ENCODE data around the gene PPT1. TPM values are rescaled to one million over a fixed set of nuclear protein-coding genes. Genes with fewer than 3 reads are reported as not detected.

PPT1 gene
- total and polyA plus RNA-seq, 2 of the 4 experiments (the other 2 are of a cell fraction), result 22.7 to 55.4 TPM

DNA sequence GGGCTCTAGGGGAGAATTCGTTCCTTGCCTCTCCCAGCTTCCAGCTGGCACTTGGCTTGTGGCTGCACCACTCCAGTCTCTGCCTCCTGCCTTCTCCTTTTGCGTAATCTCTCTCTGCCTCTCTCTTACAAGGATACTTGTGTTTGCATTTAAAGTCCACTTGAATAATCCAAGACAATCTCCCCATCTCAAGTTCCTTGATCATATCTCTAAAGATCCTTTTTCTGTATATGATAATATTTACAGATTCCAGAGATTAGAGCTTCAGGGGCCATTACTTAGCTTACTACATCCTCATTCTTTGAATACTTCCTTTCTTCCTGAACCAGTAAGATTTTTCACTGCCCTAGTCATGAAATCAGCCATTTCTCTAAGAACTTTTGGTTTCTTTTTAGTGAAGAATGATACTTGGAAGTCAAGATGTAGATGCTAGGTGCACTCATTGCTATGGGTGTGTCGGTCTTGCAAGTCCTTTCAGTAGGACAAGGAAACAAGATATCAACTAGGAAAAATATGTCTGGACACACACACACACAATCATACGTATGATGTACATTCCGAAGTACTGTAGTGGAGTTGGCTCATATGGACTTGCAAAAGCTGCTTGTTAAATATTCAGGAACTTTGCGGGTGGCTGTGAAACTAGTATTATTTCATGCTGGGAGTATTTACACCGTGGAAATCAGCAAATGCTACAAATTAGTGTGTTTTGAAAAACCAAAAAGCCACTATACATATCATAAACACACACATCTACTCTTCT is 43.3 kb upstream of the PPT1 start:
- H4K91ac ChIP-seq (ENCODE audit: insufficient read depth, low read depth, low read length), result peak overlapping the region; percentile 78; the same call in 1 of the 2 replicates
- H3K4me1 ChIP-seq (ENCODE audit: control insufficient read depth, insufficient read depth, low read length), result no peaks in the 10 kb centered on the region
- peak overlapping the region; percentile 80 for H3K4me2 ChIP-seq (ENCODE audit: low read depth, low read length)
- peak overlapping the region; percentile 88 for H2BK120ac ChIP-seq (ENCODE audit: low read depth, low read length)
- TF ChIP-seq CEBPB (IDR thresholded peaks at IDR 0.05; ENCODE audit: low read depth, low read length) (peak; percentile 52), RAD21 (IDR thresholded peaks at IDR 0.05; ENCODE audit: low read length) (no peak), MAZ (IDR thresholded peaks at IDR 0.05; ENCODE audit: borderline replicate concordance, low read depth, low read length) (no peak)
- peak overlapping the region; percentile 13; the same call in 1 of the 2 replicates for H3K4me3 ChIP-seq (ENCODE audit: insufficient read depth, low read depth, low read length)
- in situ Hi-C loops (cut with MboI; ENCODE audit: low sequenced_read_pairs), result no loop called here
- peak overlapping the region; percentile 85; the same call in 1 of the 2 replicates for H4K5ac ChIP-seq (ENCODE audit: low read depth, low read length)
- H2BK20ac ChIP-seq (ENCODE audit: low read depth, low read length), result peak overlapping the region; percentile 86
- H3K9me1 ChIP-seq (ENCODE audit: insufficient read depth, low read length), result no peaks in the 10 kb centered on the region
- no peak overlapping the region for H2AK9ac ChIP-seq (replicated peaks; ENCODE audit: low read depth, low read length, poor library complexity)
- peak overlapping the region; percentile 87 for H3K14ac ChIP-seq (replicated peaks; ENCODE audit: low read depth, low read length)
- H2BK5ac ChIP-seq (ENCODE audit: low read depth, low read length, poor library complexity, severe bottlenecking), result peak overlapping the region; percentile 56
- H3K9ac ChIP-seq (ENCODE audit: low read depth, low read length), result no peak overlapping the region
- H4K8ac ChIP-seq (ENCODE audit: low read depth in 2 of 2, low read length in 2 of 2), result peak overlapping the region; percentile 25 to 87; a peak in 3 of 4 replicates
- ATAC-seq (ENCODE audit: low read depth), result peak; percentile 80
- no CpG with 5 or more reads among the region's 7 CpGs for WGBS, 2 experiments (ENCODE audit: extremely low coverage in 2 of 2, insufficient read length in 1 of 2)
- ChIA-PET CTCF (interaction anchor here (0.8 to 1.7 kb wide), 2 partner anchors 13 to 15 kb away, joined by 3 to 9 read pairs; no protein-coding TSS in a partner anchor), POLR2A (ENCODE audit: unreplicated experiment) (no interaction called here)
- peaks cover 5% of the 10 kb centered on the region for H3K9me3 ChIP-seq (ENCODE audit: control insufficient read depth, insufficient read depth, low read length)
- peaks cover 12% of the 10 kb centered on the region for H3K27me3 ChIP-seq (ENCODE audit: control insufficient read depth, insufficient read depth, low read length)
- intact Hi-C loops (cut with micrococcal nuclease), result loop anchor here (5.0 kb wide), 3 partner anchors 43 to 527 kb away; partner anchors contain the start of genes COL9A2, PPT1 and RIMS3
- H2BK15ac ChIP-seq (ENCODE audit: low read depth, low read length), result peak overlapping the region; percentile 34; the same call in 1 of the 3 replicates
- H4K20me1 ChIP-seq (ENCODE audit: insufficient read depth, low read length), result no peaks in the 10 kb centered on the region
- no peak overlapping the region for H3K56ac ChIP-seq (ENCODE audit: extremely low read depth, insufficient read depth, low read length)
- H3K23ac ChIP-seq (ENCODE audit: low read depth, low read length), result no peak overlapping the region
- no TSS peak for BruUV-seq (replicated peaks)
- H3K36me3 ChIP-seq (ENCODE audit: control insufficient read depth, insufficient read depth, low read length), result no peaks in the 10 kb centered on the region
- no peaks in the 10 kb centered on the region for H3K79me1 ChIP-seq (ENCODE audit: low read depth in 1 of 2, low read length in 2 of 2)
- DNase-seq, result peak; percentile 66
- peak overlapping the region; percentile 25; the same call in 1 of the 2 replicates for H2AK5ac ChIP-seq (ENCODE audit: low read depth, low read length)
- dilution Hi-C loops (cut with HindIII; ENCODE audit: low sequenced_read_pairs, unreplicated experiment), result no loop called here
- H2AFZ ChIP-seq (replicated peaks; ENCODE audit: low read length, poor library complexity), result peak overlapping the region; percentile 27
- peak overlapping the region; percentile 84; the same call in 1 of the 2 replicates for H3K18ac ChIP-seq (ENCODE audit: low read depth, low read length)
- H3K27ac ChIP-seq (ENCODE audit: insufficient read depth, low read length), result peak overlapping the region; percentile 22; the same call in 1 of the 2 replicates
- peak overlapping the region; percentile 80 for H3K4ac ChIP-seq (ENCODE audit: low read depth, low read length)
